Activated CD8-positive, alpha-beta memory T cell treated with anti-CD3 and anti-CD28 coated beads for 1 hour (primary cell): Measurements from ENCODE around the gene ATP8A1.
"Not testable (repeated sequence)": the region's sequence is repeated elsewhere in the genome, so short reads cannot be mapped to it uniquely, and the experiment has no call there.

Experiments used
- DNase-seq, 2 donors: peaks; one replicate each; pipeline ENCODE4 v3.0.0-alpha.2; 2020; ENCODE audit warnings: low read depth in 1 of 2; ENCODE audit errors: extremely low read depth in 1 of 2

The ATP8A1 gene

GRCh38 chr4:42390622-42391354, 266.1 kb downstream of the ATP8A1 start:
- no peak for DNase-seq

GRCh38 chr4:42385516-42385915, 271.4 kb downstream of the ATP8A1 start:
- DNase-seq, result no peak

GRCh38 chr4:42381666-42382065, 275.2 kb downstream of the ATP8A1 start:
- no peak for DNase-seq

GRCh38 chr4:42377497-42377896, 279.4 kb downstream of the ATP8A1 start:
- no peak for DNase-seq

GRCh38 chr4:42372303-42372702, 284.6 kb downstream of the ATP8A1 start:
- not testable (repeated sequence) for DNase-seq

DNA sequence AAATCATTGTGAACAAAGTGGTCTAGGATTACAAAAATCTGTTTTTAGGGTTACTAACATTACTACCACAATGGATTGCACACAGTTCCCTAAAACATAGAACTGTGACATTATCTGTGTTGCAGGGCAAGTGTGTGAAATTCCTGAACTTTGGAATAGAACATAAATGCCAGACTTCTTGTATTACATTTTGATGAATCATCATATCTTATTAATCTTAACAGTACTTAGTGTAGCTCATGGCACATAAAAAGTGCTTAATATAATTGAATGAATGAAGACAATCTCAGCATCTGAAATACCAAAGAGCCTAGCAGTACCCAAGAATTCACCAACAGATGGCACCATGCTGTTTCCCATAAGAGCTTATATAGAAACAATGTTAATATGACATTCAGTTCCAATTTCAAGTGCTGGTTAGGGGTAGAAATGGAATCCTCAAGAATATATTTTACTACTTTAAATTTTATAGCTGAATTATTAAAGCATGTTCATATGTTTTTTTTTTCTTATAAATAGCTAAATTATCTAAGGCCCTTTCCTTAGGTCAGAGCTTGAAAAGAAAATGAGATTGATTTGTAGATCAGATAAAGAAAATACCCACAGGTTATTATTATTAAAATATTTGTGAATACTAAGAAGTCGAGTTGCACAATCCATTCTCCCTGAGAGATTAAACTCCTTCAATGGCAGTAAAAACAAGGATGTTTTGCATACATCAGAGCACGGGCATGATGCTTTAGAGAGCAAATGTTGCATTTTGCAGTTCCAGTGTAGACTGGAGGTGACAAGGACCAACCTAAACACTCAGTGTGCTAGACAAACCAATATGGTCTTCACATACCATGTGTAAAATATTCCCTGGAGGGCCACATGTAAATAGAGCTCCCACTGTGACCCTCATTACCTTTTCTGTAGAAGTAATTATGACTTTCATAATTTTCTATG, 285.3 kb downstream of the ATP8A1 start:
- DNase-seq, result no peak

- DNase-seq, result no peak
Observed at GRCh38 chr4:42369489-42369888, 287.4 kb downstream of the ATP8A1 start.

- no peak for DNase-seq
Observed at GRCh38 chr4:42366959-42367358, 289.9 kb downstream of the ATP8A1 start.

DNA sequence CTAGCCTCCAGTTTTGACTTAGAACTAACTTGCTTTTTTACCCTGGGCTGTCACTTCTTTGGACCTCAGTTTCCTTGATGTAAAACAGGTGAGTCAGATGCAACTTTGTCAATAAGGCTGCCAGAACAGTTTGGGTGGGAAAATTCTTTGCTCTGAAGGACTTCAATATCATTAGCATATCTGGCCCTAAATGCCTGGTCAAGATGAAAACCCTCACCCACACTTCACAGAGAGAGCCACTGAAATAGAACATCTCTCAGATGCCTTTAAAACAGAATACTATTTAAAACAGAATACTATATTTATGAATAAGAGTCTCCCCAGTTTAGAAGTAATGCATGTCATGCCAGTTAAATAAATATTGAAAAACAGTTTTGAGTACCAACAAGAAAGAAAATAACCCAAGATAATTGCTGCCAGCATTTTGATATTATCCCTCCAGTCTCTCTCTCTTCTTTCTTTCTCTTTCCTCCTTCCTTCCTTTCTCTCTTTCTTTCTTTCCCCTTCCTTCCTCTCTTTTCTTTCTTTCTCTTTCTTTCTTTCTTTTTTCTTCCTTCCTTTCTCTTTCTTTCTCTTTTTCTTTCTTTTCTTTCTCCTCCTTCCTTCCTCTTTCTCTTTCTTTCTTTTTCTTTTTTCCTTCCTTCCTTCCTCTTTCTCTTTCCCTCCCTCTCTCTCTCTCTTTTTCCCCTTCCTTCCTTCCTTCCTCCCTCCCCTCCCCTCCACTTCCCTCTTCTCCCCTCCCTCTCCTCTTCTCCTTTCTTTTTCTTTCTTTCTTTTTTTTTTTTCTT, 292.4 kb downstream of the ATP8A1 start:
- no peak for DNase-seq

DNA sequence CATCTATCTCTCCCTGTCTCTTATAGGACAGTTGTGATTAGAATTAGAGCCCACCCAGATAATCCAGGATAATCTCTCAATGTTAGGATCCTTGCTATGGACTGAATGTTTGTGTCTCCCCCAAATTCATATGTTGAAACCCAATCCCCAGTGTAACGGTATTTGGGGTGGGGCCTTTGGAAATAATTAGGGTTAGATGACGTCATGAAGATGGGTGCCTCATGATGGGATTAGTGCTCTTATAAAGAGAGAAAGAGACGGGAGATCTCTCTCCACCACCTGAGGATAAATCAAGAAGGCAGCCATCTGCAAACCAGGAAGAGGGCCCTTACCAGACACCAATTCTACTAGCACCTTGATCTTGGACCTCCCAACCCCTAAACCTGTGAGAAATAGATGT, 293.3 kb downstream of the ATP8A1 start:
- no peak for DNase-seq

DNA sequence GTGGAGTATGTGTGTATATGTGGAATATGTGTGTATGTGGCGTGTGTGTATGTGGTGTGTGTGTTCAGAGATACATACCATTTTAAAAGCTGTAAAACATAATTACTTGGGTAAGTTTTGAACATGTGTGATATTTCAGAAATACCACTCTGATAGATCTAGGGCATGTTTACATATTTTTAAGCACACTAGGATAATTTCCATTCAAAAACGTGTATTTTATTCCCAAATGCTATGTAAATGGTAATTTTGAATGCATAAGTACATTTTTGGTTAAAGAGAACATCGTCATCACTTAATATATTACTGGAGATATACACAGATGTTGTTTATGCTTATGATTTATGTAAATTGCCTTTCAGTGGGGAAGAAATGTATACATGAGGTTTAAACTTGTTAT, 294.3 kb downstream of the ATP8A1 start:
- no peak for DNase-seq

DNA sequence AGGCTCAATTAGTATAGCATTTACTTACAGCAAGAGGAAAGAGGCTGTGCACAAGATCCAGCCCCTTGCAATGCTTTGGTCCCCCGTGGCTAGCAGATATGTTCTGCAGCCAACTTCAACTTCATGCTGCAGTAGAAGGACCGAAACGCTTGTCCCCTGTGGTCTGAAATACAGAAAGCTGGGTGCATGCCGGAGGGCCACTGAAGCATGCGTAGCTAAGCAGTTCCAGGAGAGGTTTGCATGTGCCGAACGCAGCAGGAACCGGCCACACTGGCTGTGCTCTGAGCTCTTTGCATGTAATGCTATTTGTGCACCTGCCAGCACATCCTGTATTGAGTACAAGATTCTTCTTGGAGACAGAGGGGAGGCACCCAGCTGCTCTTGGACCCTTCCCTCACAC, 295.4 kb downstream of the ATP8A1 start:
- no peak for DNase-seq

GRCh38 chr4:42360256-42360669, 296.6 kb downstream of the ATP8A1 start:
- DNase-seq, result no peak

DNA sequence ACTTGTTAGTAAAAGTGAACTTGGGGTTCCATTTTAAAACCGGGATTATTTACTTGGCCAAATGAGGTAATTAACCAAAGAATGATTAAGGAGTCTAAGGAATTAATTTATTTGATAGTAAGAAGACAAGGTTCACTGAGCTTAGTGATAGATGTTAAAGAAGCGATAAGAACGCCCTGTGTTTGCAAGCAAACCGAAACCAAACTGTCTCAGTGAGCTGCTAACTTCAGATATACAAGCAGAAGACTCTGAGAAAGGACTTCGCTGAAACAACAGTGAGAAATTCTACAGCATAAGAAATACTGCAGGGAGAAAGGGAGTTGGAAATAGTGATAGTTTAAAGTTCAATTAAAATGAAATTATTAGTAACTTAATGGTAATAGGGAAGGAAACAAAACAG, 297.2 kb downstream of the ATP8A1 start:
- no peak for DNase-seq
